GM19351 (cell line): Measurements from ENCODE around the gene TAF11L5.
"Not testable (repeated sequence)": the region's sequence is repeated elsewhere in the genome, so short reads cannot be mapped to it uniquely, and the experiment has no call there.

Experiments
- ATAC-seq: cut with Tn5 transposase; IDR thresholded peaks from one replicate; pipeline ENCODE4 v1.9.1; 2021; ENCODE audit warnings: mild to moderate bottlenecking, moderate library complexity; ENCODE audit not compliant: unreplicated experiment

Gene TAF11L5

DNA sequence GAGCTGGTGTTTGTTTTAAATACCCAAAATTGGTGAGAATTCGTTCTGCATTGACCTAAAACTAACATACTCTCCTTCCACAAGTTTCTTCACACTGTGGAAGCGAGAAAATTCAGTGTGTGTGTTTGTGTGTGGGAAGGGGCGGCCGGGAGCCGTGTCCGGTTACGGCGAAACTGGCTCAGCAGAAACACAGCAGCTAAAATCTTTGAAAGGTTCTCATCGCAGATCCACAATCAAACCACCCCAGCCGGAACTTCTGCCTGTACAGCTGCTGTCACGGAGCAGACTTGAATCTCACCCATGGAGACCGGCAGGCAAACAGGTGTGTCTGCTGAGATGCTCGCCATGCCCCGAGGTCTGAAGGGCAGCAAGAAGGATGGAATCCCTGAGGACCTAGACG is at the start of gene TAF11L5:
Gene TAF11L5 (plus strand): TSS at position 301 of the 400 bp plus-strand sequence.
- ATAC-seq, result not testable (repeated sequence)

DNA sequence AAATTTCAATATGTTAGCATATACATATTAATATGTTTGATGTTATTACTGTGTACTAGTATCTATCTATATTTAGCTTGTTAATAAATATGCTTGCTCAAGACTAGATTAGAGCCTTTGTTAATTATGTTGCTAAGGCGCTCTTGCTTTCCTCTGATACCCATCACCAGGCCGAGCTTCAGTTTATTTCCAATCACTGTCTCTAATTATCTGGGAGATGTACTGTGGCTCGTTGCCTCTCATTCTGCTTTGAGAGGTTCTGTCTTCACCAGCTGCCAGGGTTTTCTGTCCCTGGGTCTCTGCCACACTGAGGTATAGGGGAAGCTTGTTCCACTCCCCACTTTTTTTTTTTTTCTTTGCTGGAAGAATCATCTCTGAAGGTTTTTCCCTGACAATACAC is 48.0 kb upstream of the TAF11L5 start:
- ATAC-seq, result no peak

DNA sequence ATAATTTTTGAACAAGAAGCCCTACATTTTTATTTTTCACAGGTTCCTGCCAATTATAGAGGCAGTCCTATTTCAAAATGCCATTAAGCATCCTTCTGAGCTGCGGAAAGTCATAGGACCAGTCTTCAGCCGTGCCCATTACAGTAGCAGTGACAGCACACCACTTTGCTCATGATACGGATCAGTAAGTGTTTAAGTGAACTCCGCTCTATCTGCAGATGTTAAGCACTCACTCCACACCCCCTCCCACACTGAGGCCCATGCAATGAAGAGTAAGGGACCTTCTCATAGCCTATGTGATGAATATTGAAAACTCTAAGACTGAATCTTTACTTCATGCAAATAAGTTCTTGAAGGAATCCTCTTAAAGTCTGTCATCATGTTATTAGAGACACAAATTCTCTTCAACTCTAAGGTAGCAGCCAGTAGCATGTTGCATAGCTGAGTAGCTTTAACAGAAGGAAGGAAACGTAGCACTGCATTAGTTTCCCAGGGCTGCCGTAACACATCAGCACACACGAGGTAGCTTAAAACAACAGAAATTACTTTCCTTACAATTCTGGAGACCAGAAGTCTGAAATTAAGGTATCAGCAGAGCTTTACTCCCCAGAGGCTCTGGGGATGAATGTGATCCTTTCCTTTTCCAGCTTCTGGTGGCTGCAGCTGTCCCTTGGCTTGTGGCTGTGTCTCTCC is 47.3 kb upstream of the TAF11L5 start:
- ATAC-seq, result no peak

DNA sequence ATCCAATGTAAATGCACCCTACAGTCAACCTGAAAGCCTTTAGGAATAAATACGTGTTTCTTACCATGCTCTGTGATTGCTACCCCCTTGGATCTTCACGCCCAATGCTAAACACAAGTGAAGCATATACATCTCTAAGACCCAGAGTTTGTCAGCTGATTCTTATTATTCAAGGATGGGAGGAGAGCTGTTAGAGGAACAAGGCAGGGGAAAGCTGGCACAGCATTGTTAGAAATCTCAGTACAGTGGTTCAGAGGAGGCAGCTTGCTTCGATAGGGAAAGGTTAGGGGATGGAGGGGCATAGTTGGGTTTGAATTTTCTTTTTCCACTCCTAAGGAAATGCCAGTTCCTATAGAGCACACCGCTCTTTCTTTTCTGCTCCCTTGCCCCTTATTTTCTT is 43.7 kb upstream of the TAF11L5 start:
- ATAC-seq, result no peak

DNA sequence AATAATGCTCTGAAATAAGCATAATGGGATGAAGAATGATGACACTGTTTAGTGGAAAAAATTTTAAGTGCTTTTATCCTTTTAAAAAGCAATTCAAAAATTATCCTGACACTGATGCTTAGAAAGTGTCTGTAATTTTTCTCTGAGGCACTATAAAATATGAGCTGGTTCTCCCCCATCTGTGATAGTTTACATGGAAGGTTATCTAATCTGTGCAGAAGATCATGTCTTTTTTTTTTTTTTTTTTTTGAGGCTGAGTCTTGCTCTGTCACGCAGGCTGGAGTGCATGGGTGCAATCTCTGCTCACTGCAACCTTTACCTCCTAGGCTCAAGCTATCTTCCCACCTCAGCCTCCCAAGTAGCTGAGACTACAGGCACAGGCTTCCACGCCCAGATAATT is 42.2 kb upstream of the TAF11L5 start:
- ATAC-seq, result no peak

DNA sequence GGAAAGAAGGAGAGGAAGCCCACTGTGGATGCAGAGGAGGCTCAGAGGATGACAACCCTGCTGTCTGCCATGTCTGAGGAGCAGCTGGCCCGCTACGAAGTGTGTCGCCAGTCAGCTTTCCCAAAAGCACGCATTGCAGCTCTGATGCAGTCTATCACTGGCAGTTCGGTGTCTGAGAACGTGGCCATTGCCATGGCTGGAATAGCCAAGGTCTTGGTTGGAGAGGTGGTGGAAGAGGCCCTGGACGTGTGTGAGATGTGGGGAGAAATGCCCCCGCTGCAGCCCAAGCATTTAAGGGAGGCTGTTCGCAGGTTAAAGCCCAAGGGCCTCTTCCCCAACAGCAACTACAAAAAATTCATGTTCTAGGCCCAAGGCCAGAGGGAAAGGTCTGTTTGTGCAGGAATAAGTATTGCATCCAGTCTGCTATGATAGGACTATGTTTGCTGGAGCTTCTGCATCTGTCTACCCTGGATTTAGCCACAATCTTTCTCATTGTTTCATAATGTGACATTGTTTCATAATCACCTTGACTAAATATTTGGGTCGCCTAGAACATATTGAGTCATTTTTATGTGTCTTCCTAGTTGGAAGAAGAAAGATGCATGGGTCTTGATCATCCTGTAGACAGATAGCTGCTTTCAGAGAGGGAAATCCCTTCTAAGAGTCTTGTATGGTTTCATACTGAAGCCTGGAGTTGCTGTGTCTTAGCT is 38.4 kb upstream of the TAF11L5 start:
- ATAC-seq, result not testable (repeated sequence)

DNA sequence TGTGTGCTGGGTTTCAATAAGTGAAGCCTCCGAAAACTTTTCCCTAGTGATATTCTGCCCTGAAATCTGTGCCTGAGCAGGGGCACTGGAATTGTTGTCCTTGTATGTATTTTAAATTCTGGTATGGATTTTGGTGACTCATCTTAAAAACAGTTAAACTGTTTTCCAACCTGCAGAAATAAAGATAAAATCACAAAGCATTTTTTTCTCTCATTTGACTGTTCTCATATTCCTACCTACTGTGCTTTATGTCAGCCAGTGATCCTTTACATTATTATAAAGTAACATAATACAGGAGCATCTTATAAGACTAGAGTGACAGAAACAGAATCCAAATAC is 37.9 kb upstream of the TAF11L5 start:
- ATAC-seq, result no peak

DNA sequence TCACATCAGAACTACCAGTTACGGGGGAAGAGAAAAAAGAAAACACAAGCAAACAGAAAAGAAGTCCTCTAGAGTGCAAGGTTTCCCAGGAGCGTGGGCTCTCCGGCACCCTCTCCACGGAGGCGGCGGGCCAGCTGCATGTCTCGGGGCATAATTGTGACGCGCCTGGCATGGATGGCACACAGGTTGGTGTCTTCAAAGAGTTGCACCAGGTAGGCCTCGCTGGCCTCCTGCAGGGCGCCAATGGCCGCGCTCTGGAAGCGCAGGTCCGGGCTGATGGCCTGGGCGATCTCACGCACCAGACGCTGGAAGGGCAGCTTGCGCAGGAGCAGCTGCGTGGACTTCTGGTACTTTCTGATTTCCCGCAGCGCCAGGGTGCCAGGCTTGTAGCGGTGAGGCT is 33.8 kb upstream of the TAF11L5 start:
- ATAC-seq, result not testable (repeated sequence)

DNA sequence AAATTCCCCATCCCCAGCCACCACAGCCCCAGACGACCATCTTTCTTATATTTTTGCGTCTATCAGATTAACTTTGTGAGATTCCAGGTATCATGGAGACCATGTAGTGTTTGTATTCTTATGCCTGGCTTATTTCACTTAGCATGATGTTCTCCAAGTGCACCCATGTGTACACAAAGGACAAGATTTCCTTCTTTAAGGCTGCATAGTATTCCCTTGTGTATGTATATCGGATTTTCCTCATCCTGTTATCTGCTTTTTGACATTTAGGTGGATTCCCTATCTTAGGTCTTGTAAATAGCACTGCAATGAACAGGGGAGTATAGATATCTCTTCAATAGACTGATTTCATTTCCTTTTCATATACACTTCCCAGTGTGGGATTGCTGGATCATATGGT is 32.3 kb upstream of the TAF11L5 start:
- no peak for ATAC-seq

DNA sequence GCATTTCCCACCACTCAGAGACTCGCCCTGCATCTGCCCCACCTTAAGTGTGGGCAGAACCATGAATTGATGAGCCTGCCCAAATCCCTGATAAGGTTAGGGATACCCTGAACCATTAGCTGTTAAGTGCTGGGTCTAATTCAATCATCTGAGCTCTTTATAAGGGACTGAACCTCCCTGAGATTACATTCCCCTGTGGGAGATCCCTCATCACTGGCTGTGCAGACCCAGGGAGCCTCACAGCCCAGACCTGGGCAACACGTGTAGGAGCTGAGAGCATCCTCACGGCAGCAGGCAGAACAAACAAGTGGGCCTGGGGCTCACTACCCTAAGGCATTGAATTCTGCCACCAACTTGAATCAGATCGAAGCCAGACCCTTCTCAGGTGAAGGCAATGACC is 27.6 kb upstream of the TAF11L5 start:
- ATAC-seq, result no peak

DNA sequence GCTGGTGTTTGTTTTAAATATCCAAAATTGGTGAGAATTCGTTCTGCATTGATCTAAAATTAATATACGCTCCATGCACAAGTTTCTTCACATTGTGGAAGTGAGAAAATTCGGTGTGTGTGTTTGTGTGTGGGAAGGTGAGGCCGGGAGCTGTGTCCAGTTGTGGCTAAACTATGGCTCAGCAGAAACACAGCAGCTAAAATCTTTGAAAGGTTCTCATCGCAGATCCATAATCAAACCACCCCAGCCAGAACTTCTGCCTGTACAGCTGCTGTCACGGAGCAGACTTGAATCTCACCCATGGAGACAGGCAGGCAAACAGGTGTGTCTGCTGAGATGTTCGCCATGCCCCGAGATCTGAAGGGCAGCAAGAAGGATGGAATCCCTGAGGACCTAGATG is 27.1 kb upstream of the TAF11L5 start, which contains the start of gene TAF11L2:
Gene TAF11L2 (plus strand): TSS at position 301 of the 400 bp plus-strand sequence.
- ATAC-seq, result not testable (repeated sequence)

DNA sequence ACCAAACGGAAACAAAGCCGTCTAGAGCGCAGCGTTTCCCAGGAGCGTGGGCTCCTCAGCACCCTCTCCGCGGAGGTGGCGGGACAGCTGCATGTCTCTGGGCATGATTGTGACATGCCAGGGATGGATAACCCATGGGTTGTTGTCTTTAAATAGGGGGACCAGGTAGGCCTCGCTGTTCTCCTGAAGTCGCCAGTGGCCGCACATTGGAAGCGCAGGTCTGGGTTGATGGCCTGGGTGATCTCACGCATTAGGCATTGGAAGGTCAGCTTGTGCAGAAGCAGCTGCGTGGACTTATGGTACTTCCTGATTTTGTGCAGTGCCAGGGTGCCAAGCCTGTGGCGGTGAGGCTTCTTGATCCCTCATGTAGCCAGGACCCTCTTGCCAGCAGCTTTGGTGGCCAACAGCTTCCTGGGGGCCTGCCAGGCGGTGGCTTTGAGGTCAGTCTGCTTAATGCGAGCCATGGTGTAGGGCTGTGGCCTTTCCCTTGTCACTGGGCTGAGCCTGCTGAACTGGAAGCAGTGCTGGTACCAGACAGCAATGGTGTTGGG is 13.2 kb upstream of the TAF11L5 start:
- no peak for ATAC-seq

DNA sequence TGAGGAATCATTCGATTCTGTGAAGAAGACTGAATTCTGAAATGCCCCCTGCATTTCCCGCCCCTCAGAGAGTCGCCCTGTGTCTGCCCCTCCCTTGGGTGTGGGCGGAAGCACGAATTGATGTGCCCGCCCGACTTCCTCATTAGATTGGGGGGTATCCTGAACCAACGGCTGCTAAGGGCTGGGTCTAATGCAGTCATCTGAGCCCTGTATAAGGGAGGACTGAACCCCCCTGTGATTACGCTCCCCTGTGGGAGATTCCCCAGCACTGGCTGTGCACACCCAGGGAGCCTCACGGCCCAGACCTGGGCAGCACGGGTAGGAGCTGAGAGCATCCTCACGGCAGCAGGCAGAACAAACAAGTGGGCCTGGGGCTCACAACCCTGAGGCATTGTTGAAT is 7.5 kb upstream of the TAF11L5 start:
- ATAC-seq, result not testable (repeated sequence)

DNA sequence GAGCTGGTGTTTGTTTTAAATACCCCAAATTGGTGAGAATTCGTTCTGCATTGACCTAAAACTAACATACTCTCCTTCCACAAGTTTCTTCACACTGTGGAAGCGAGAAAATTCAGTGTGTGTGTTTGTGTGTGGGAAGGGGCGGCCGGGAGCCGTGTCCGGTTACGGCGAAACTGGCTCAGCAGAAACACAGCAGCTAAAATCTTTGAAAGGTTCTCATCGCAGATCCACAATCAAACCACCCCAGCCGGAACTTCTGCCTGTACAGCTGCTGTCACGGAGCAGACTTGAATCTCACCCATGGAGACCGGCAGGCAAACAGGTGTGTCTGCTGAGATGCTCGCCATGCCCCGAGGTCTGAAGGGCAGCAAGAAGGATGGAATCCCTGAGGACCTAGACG is 7.0 kb upstream of the TAF11L5 start, which contains the start of gene TAF11L3:
Gene TAF11L3 (plus strand): TSS at position 301 of the 400 bp plus-strand sequence.
- ATAC-seq, result not testable (repeated sequence)

DNA sequence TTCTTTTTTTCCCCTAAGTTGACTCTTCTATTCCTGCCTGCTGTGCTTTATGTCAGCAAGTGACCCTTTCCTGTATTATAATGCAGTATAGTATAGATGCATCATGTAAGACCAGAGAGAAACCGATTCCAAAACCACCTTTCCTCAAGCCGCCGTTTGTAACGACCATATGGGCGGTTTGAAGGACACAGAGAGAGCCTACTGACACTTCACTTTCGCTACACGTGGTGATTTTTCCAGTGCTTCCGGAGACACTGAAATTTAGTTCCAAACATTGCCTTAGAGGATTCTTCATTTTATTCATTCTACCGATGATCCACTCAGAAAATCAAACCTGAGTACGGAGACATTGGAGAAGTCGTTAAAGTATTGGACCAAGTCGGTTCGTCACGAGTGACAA is 5.5 kb upstream of the TAF11L5 start:
- ATAC-seq, result not testable (repeated sequence)

DNA sequence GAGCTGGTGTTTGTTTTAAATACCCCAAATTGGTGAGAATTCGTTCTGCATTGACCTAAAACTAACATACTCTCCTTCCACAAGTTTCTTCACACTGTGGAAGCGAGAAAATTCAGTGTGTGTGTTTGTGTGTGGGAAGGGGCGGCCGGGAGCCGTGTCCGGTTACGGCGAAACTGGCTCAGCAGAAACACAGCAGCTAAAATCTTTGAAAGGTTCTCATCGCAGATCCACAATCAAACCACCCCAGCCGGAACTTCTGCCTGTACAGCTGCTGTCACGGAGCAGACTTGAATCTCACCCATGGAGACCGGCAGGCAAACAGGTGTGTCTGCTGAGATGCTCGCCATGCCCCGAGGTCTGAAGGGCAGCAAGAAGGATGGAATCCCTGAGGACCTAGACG is 3.5 kb upstream of the TAF11L5 start, which contains the start of gene TAF11L4:
Gene TAF11L4 (plus strand): TSS at position 301 of the 400 bp plus-strand sequence.
- ATAC-seq, result not testable (repeated sequence)

DNA sequence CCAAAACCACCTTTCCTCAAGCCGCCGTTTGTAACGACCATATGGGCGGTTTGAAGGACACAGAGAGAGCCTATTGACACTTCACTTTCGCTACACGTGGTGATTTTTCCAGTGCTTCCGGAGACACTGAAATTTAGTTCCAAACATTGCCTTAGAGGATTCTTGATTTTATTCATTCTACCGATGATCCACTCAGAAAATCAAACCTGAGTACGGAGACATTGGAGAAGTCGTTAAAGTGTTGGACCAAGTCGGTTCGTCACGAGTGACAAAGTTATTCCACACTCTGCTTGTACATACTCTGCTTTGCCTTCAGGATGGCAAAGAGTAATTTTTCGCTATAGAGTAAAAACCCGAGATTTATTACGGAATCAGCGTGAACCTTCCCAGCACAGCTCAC is 1.5 kb downstream of the TAF11L5 start:
- not testable (repeated sequence) for ATAC-seq

DNA sequence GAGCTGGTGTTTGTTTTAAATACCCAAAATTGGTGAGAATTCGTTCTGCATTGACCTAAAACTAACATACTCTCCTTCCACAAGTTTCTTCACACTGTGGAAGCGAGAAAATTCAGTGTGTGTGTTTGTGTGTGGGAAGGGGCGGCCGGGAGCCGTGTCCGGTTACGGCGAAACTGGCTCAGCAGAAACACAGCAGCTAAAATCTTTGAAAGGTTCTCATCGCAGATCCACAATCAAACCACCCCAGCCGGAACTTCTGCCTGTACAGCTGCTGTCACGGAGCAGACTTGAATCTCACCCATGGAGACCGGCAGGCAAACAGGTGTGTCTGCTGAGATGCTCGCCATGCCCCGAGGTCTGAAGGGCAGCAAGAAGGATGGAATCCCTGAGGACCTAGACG is 3.3 kb downstream of the TAF11L5 start, which contains the start of gene TAF11L6:
Gene TAF11L6 (plus strand): TSS at position 301 of the 400 bp plus-strand sequence.
- not testable (repeated sequence) for ATAC-seq
